Measurements from ENCODE around the gene TARDBP.

Gene TARDBP

DNA sequence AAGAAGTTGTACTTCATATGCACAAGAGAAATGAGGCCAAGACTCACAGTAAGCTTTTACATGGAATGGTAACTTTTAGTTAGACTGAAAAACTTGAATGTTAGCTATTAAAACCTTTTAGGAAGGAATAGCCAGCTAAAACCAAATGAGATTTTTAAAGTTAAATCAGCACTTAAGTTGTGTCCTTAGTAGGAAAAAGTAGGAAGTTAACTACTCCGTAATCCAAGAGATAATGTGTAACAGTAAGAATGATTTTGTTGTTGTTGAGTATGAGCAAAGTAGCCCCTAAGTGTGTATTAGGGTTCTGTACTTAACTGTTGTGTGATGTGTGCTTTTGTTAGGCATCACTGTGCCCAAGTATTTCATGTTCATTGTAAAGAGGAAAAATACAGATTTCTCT is 13.2 kb downstream of the TARDBP start:
- peaks cover 18% of the 10 kb centered on the region for H3K36me3 ChIP-seq (ENCODE audit: control insufficient read depth, insufficient read depth, low read length)
- H3K27me3 ChIP-seq (replicated peaks; ENCODE audit: control insufficient read depth, insufficient read depth, low read length): no peaks in the 10 kb centered on the region
- TF ChIP-seq CTCF (IDR thresholded peaks at IDR 0.05; ENCODE audit: insufficient read depth, low read length, poor library complexity, severe bottlenecking): no peak
- DNase-seq (ENCODE audit: extremely low read depth, insufficient read length): no peak
- no peak overlapping the region for H3K4me3 ChIP-seq (replicated peaks; ENCODE audit: low read depth, low read length)

DNA sequence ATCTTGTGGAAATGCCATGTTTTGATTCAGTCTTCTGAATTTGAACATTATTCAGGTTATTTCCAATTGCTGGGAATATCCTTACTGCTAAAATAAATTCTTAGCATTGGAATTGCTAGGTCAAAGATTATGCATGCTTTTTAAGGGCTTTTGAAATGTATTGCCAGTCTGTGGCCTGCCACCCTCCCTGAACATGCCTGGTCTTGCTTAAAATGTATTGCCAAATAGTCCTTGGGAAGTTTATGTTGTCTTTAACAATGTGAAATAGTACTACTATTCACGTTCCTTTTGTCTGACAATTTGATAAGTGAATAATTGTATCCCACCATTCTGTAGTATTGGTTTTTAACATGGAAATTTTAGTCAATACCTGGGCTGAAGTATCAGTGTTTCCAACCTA is 13.6 kb downstream of the TARDBP start:
- TF ChIP-seq CTCF (IDR thresholded peaks at IDR 0.05; ENCODE audit: insufficient read depth, low read length, poor library complexity, severe bottlenecking): no peak
- Histone ChIP-seq H3K4me3 (replicated peaks; ENCODE audit: low read depth, low read length) (no peak overlapping the region), H3K36me3 (ENCODE audit: control insufficient read depth, insufficient read depth, low read length) (peaks cover 18% of the 10 kb centered on the region), H3K27me3 (replicated peaks; ENCODE audit: control insufficient read depth, insufficient read depth, low read length) (no peaks in the 10 kb centered on the region)
- DNase-seq (ENCODE audit: extremely low read depth, insufficient read length): no peak

GRCh38 chr1:11026903-11027302 is 14.4 kb downstream of the TARDBP start:
- no peak for DNase-seq (ENCODE audit: extremely low read depth, insufficient read length)
- Histone ChIP-seq H3K4me3 (replicated peaks; ENCODE audit: low read depth, low read length) (no peak overlapping the region), H3K27me3 (replicated peaks; ENCODE audit: control insufficient read depth, insufficient read depth, low read length) (no peaks in the 10 kb centered on the region), H3K36me3 (ENCODE audit: control insufficient read depth, insufficient read depth, low read length) (peaks cover 15% of the 10 kb centered on the region)
- TF ChIP-seq CTCF (IDR thresholded peaks at IDR 0.05; ENCODE audit: insufficient read depth, low read length, poor library complexity, severe bottlenecking): no peak

DNA sequence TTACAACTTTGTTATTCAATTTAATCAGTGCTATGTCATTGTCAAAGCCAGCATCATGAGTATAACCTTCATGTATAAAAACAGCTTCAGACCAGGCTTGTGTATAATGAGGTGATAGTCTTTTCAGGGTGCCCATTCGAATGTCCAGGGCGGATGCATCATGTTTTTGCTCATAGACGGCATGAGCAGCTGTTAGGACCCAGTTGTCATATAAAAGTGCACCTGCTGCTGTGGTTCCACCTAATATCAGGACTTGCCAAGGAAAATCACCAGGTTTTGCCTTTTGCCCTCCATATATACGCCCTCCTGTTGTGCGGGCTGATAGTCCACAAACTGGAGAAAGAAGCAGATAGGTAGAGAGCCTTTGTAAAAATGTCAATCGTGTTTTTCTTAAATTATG is 14.9 kb downstream of the TARDBP start:
- H3K4me3 ChIP-seq (replicated peaks; ENCODE audit: low read depth, low read length): no peak overlapping the region
- no peaks in the 10 kb centered on the region for H3K27me3 ChIP-seq (replicated peaks; ENCODE audit: control insufficient read depth, insufficient read depth, low read length)
- H3K36me3 ChIP-seq (ENCODE audit: control insufficient read depth, insufficient read depth, low read length): peaks cover 12% of the 10 kb centered on the region
- TF ChIP-seq CTCF (IDR thresholded peaks at IDR 0.05; ENCODE audit: insufficient read depth, low read length, poor library complexity, severe bottlenecking): no peak
- no peak for DNase-seq (ENCODE audit: extremely low read depth, insufficient read length)

DNA sequence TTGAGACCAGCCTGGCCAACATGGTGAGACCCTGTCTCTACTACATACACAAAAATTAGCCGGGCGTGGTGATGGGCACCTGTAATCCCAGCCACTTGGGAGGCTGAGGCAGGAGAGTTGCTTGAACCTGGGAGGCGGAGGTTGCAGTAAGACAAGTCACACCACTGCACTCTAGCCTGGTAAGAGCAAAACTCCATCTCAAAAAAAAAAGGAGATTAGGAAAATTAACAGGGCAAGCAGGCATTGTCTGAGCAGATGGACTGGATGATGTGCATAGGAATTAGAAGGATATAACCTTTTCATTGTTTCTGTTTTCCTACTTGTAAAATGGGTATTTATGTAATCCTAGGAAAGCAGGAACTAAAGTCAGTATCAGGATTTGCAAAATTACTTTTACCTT is 15.6 kb downstream of the TARDBP start:
- TF ChIP-seq CTCF (IDR thresholded peaks at IDR 0.05; ENCODE audit: insufficient read depth, low read length, poor library complexity, severe bottlenecking): no peak
- Histone ChIP-seq H3K36me3 (ENCODE audit: control insufficient read depth, insufficient read depth, low read length) (peaks cover 12% of the 10 kb centered on the region), H3K27me3 (replicated peaks; ENCODE audit: control insufficient read depth, insufficient read depth, low read length) (no peaks in the 10 kb centered on the region), H3K4me3 (replicated peaks; ENCODE audit: low read depth, low read length) (no peak overlapping the region)
- DNase-seq (ENCODE audit: extremely low read depth, insufficient read length): no peak

DNA sequence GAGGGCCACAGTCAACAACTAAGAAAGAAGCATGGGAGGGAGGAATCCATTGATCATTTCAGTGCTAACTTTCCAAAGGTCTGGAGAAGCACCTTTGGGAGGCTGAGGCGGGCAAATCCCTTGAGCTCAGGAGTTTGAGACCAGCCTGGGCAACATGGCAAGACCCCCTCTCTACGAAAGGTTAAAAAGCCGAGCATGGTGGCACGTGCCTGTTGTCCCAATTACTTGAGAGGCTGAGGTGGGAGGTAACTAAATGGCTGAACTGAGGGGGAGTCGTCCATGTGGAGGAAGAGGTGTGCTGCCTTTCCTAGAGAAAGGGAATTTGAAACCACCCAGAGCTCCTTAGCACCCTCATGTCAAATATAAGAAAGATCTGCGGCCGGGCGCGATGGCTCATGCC is 18.4 kb downstream of the TARDBP start:
- no peak for TF ChIP-seq CTCF (IDR thresholded peaks at IDR 0.05; ENCODE audit: insufficient read depth, low read length, poor library complexity, severe bottlenecking)
- H3K4me3 ChIP-seq (replicated peaks; ENCODE audit: low read depth, low read length): no peak overlapping the region
- DNase-seq (ENCODE audit: extremely low read depth, insufficient read length): no peak
- H3K27me3 ChIP-seq (replicated peaks; ENCODE audit: control insufficient read depth, insufficient read depth, low read length): no peaks in the 10 kb centered on the region
- peaks cover 8% of the 10 kb centered on the region for H3K36me3 ChIP-seq (ENCODE audit: control insufficient read depth, insufficient read depth, low read length)
